Stomach (tissue), 9 donors: Measurements from ENCODE around the gene SRP54. TPM values are rescaled to one million over a fixed set of nuclear protein-coding genes. Genes with fewer than 3 reads are reported as not detected.

ENCODE experiments used
- DNase-seq, 2 donors: peaks; one replicate each; pipeline versions ENCODE4 v3.0.0 to v3.0.0-alpha.2; 2013 to 2019
- H3K27ac ChIP-seq, 5 donors: fragments of 200-600 bp in 4 of 5; sonication (generic) in 4 of 5; one replicate each; pipeline ENCODE4 v1.5.1; 2013 to 2019; ENCODE audit warnings: mild to moderate bottlenecking in 1 of 5, moderate library complexity in 1 of 5
- H3K27me3 ChIP-seq, 3 donors: fragments of 200-600 bp; sonication (generic); one replicate each; pipeline ENCODE4 v1.5.1; 2017 to 2019; ENCODE audit warnings: mixed run types in 1 of 3
- H3K36me3 ChIP-seq, 4 donors: fragments of 200-600 bp; sonication (generic); 1 replicate in 3 of 4; 2 replicates in 1 of 4; pipeline ENCODE4 v1.5.1; 2016 to 2019
- H3K4me1 ChIP-seq, 4 donors: fragments of 200-600 bp; sonication (generic); one replicate each; pipeline ENCODE4 v1.5.1; 2016 to 2019
- H3K4me3 ChIP-seq, 4 donors: fragments of 200-600 bp; sonication (generic) in 3 of 4; one replicate each; pipeline ENCODE4 v1.5.1; 2016 to 2019; ENCODE audit warnings: mild to moderate bottlenecking in 1 of 4
- H3K9me3 ChIP-seq, 4 donors: fragments of 200-600 bp; sonication (generic); one replicate each; pipeline ENCODE4 v1.5.1; 2016 to 2019
- EP300 ChIP-seq: sonication (generic); formaldehyde crosslinking; IDR thresholded peaks from one replicate; pipeline ENCODE4 v1.6.1; 2017; ENCODE audit warnings: antibody characterized with exemption
- POLR2A ChIP-seq, 4 donors: fragments of 450-650 bp; IDR thresholded peaks; one replicate each; pipeline ENCODE4 v1.6.1; 2016; ENCODE audit warnings: antibody characterized with exemption in 4 of 4, control low read depth in 2 of 4, mild to moderate bottlenecking in 1 of 4, moderate library complexity in 1 of 4
- POLR2AphosphoS5 ChIP-seq, 3 donors: sonication (generic); formaldehyde crosslinking; IDR thresholded peaks; one replicate each; pipeline ENCODE4 v1.6.1; 2016; ENCODE audit warnings: antibody characterized with exemption in 3 of 3
- WGBS, 5 donors: extraction: QIAGEN DNeasy Blood & Tissue Kit in 3 of 5; methylation state at CpG; one replicate each; pipeline versions ENCODE4 v1.1.5 to v1.1.7; 2013 to 2018; 5-methylcytosine and 5-hydroxymethylcytosine counted together
- intact Hi-C: fragments of 100-400 bp; cut with DNase I; formaldehyde crosslinking; loops from one replicate; pipeline ENCODE4 v1.15.1; 2023; ENCODE audit warnings: low total_unique reads
- polyA plus RNA-seq, 3 donors: library from polyadenylated mRNA; stranded (reverse); fragments of 200-250 nt; gene quantifications; one replicate each; pipeline ENCODE4 v1.2.3, GENCODE V29; 2013
- total RNA-seq, 5 donors: library from RNA; depleted of rRNA; stranded (reverse); fragments of >200 nt; gene quantifications; one replicate each; pipeline versions ENCODE4 v1.1.0 to v1.2.3, GENCODE V29; 2014 to 2016
- TF ChIP-seq, protein P1 (sequence below), 7 experiments: fragments of 450-650 bp in 4 of 7; fragments of 200-600 bp in 3 of 7; sonication (generic) in 3 of 7; IDR thresholded peaks; one replicate each; pipeline ENCODE4 v1.5.1; 2016 to 2019; ENCODE audit warnings: antibody characterized with exemption in 7 of 7, control low read depth in 2 of 7, mild to moderate bottlenecking in 1 of 7
- donor health status: healthy with polysubstance abuse.
- donor health status: Bipolar disorder and iron deficiency.
- donor health status: healthy.

SRP54 gene
- total and polyA plus RNA-seq, 8 donors: 12.9 to 111 (median 23.7) TPM

DNA sequence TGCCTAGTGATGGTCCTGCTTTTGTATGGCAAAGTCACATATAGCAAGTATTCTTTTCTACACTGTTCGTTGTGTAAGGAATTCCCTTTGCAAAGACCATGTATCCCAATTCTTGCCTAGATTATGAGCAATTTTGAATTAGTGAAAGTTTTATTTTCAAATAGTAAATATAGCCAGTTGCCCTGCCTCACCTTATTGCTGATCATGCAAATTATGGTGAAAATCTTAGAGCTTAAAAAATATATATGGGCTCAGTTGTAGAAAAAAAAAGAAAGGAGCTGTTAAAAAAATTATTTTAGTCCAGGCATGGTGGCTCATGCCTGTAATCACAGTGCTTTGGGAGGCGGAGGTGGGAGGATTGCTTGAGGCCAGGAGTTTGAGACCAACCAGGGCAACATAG is 18.8 kb downstream of the SRP54 start:
- Histone ChIP-seq H3K27ac (no peak overlapping the region), H3K4me3 (no peak overlapping the region), H3K27me3 (no peaks in the 10 kb centered on the region), H3K4me1 (peaks cover 0 to 7% (median 0%) of the 10 kb centered on the region in 4 donors), H3K9me3 (no peaks in the 10 kb centered on the region), H3K36me3 (peaks cover 11 to 88% (median 81%) of the 10 kb centered on the region in 4 donors)
- TF ChIP-seq, protein P1, sequence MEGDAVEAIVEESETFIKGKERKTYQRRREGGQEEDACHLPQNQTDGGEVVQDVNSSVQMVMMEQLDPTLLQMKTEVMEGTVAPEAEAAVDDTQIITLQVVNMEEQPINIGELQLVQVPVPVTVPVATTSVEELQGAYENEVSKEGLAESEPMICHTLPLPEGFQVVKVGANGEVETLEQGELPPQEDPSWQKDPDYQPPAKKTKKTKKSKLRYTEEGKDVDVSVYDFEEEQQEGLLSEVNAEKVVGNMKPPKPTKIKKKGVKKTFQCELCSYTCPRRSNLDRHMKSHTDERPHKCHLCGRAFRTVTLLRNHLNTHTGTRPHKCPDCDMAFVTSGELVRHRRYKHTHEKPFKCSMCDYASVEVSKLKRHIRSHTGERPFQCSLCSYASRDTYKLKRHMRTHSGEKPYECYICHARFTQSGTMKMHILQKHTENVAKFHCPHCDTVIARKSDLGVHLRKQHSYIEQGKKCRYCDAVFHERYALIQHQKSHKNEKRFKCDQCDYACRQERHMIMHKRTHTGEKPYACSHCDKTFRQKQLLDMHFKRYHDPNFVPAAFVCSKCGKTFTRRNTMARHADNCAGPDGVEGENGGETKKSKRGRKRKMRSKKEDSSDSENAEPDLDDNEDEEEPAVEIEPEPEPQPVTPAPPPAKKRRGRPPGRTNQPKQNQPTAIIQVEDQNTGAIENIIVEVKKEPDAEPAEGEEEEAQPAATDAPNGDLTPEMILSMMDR (IDR thresholded peaks at IDR 0.05): no peak
- TF ChIP-seq EP300 (no peak), POLR2AphosphoS5 (IDR thresholded peaks at IDR 0.05) (no peak), POLR2A (IDR thresholded peaks at IDR 0.05) (no peak)
- 93 to 98% (median 94%) methylated on average over 2 of the region's 2 CpGs for WGBS, 5 donors
- intact Hi-C loops: no loop called here
- no peak for DNase-seq

DNA sequence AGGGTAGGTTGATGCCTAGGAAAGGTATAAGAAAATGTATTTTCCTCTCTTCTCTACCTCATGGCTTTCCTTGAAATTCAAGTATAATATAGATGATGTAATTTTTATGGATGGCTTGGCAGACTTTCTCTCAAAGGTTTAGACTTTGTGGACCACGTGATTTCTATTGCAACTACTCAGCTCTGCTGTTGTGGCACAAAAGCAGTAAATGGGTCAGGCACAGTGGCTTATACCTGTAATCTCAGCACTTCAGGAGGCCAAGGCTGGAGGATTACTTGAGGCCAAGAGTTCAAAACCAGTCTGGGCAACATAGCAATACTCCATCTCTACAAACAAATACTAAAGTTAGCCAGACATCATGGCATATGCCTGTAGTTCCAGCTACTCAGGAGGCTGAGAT is 22.0 kb downstream of the SRP54 start:
- no peak overlapping the region for H3K4me3 ChIP-seq
- peaks cover 11 to 90% (median 83%) of the 10 kb centered on the region in 4 donors for H3K36me3 ChIP-seq
- intact Hi-C loops: no loop called here
- WGBS, 5 donors: 86 to 100% (median 96%) methylated on average over 1 of the region's 1 CpG
- no peak overlapping the region for H3K27ac ChIP-seq
- no peaks in the 10 kb centered on the region for H3K27me3 ChIP-seq
- DNase-seq: no peak
- no peaks in the 10 kb centered on the region for H3K4me1 ChIP-seq
- no peaks in the 10 kb centered on the region for H3K9me3 ChIP-seq
- TF ChIP-seq POLR2A (IDR thresholded peaks at IDR 0.05) (no peak), EP300 (no peak), POLR2AphosphoS5 (IDR thresholded peaks at IDR 0.05) (no peak)
- TF ChIP-seq, protein P1 (IDR thresholded peaks at IDR 0.05): no peak

DNA sequence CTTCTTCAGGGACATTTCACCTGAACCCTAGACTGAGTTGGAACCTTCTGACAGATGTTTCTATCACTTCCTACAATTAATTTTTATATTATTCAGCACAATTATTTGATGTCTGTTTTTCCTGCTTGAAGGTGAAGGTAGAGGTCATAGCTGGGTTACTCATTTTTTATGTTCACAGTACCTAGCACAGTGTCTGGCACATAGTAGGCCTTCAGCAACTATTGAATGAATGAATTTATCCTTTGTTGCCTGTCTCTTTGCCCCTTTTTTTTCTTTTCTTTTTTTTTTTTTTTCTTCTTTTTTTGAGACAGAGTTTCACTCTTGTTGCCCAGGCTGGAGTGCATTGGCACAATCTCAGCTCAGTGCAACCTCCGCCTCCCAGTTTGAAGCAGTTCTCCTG is 33.8 kb downstream of the SRP54 start:
- no peak overlapping the region for H3K4me3 ChIP-seq
- no peaks in the 10 kb centered on the region for H3K27me3 ChIP-seq
- 95 to 100% (median 99%) methylated on average over 1 of the region's 1 CpG; no CpG with 5 or more reads in 1 of the 5 donors for WGBS, 5 donors
- intact Hi-C loops: no loop called here
- no peak overlapping the region for H3K27ac ChIP-seq
- no peaks in the 10 kb centered on the region for H3K9me3 ChIP-seq
- peaks cover 34 to 100% (median 99%) of the 10 kb centered on the region in 4 donors for H3K36me3 ChIP-seq
- no peak for DNase-seq
- TF ChIP-seq POLR2AphosphoS5 (IDR thresholded peaks at IDR 0.05) (no peak), EP300 (no peak), POLR2A (IDR thresholded peaks at IDR 0.05) (no peak)
- TF ChIP-seq, protein P1 (IDR thresholded peaks at IDR 0.05): no peak
- no peaks in the 10 kb centered on the region for H3K4me1 ChIP-seq

DNA sequence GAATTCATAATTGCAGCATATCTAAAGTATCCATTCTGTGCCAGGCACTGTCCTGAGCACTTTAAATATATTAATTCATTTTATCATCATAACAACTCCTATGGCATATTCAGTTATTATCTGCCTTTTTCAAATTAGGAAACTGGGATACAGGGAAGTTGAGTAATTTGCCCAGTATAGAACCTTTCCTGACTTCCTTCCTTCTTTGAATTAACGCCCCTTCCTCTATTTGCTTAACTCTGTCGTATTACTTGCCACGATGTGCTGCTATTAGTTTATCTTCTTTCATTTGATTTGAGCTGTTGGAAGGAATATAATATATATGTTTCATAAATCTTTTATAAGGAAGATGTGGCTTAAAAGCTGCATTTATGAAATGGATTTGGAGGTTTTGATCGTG is 37.9 kb downstream of the SRP54 start:
- no peak overlapping the region for H3K27ac ChIP-seq
- DNase-seq: no peak
- H3K36me3 ChIP-seq: peaks cover 30 to 100% (median 99%) of the 10 kb centered on the region in 4 donors
- WGBS, 5 donors: 73 to 80% (median 76%) methylated on average over 4 of the region's 4 CpGs
- no peaks in the 10 kb centered on the region for H3K27me3 ChIP-seq
- TF ChIP-seq EP300 (no peak), POLR2AphosphoS5 (IDR thresholded peaks at IDR 0.05) (no peak), POLR2A (IDR thresholded peaks at IDR 0.05) (no peak)
- TF ChIP-seq, protein P1 (IDR thresholded peaks at IDR 0.05): no peak
- intact Hi-C loops: no loop called here
- no peaks in the 10 kb centered on the region for H3K9me3 ChIP-seq
- no peaks in the 10 kb centered on the region for H3K4me1 ChIP-seq
- no peak overlapping the region for H3K4me3 ChIP-seq
